T-helper 1 cell treated with Interleukin-12 subunit alpha and Interleukin-12 subunit beta and Interleukin-4 antibody, amounts not matched to agents 30 μg/mL and 1 μg/mL, for 36 hours (primary cell): ENCODE measurements around the gene SLC39A13.

ENCODE experiments used
- H3K27ac Mint-ChIP-seq: one replicate; pipeline ENCODE4 v1.8.0; 2021; ENCODE audit warnings: mild to moderate bottlenecking, mixed read lengths
- H3K27me3 Mint-ChIP-seq: one replicate; pipeline ENCODE4 v1.8.0; 2021; ENCODE audit warnings: low read depth, mixed read lengths
- H3K36me3 Mint-ChIP-seq: one replicate; pipeline ENCODE4 v1.8.0; 2021; ENCODE audit warnings: low read depth, mixed read lengths
- H3K4me1 Mint-ChIP-seq: one replicate; pipeline ENCODE4 v1.8.0; 2021; ENCODE audit warnings: low read depth, mixed read lengths
- H3K4me3 Mint-ChIP-seq: one replicate; pipeline ENCODE4 v1.8.0; 2021; ENCODE audit warnings: mild to moderate bottlenecking, moderate library complexity, mixed read lengths
- H3K9me3 Mint-ChIP-seq: one replicate; pipeline ENCODE4 v1.8.0; 2021; ENCODE audit warnings: mixed read lengths

SLC39A13 gene

DNA sequence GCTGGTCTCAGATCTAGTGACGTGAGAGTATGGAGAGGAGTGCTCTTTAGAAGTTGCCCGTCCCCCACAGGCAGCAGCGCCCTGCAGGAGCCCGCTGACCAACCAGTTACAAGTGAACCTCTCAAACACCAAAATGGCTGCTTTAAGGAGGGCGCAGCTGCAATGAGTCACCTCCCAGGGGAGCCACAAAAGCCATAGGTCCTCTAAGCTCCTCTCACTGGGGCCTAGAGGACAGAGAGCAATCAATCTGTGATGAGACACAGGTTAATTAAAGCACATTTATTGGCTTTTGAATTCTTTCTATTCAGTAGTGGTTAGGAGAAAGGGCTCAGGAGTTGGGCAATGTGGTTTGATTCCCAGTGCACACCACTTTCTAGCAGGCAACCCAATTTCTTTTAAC is 56.1 kb downstream of the SLC39A13 start:
- no peak overlapping the region for H3K27ac Mint-ChIP-seq
- no peaks in the 10 kb centered on the region for H3K27me3 Mint-ChIP-seq
- peaks cover 13% of the 10 kb centered on the region for H3K4me1 Mint-ChIP-seq
- no peak overlapping the region for H3K4me3 Mint-ChIP-seq
- H3K9me3 Mint-ChIP-seq = no peaks in the 10 kb centered on the region
- H3K36me3 Mint-ChIP-seq = peaks cover 28% of the 10 kb centered on the region
